ENCODE measurements around the gene LUC7L.
"Not testable (repeated sequence)": the region's sequence is repeated elsewhere in the genome, so short reads cannot be mapped to it uniquely, and the experiment has no call there.

LUC7L gene

GRCh38 chr16:178668-179015 lies 50.6 kb downstream of the LUC7L start:
- no peak for FAIRE-seq

GRCh38 chr16:177981-178667 lies 51.1 kb downstream of the LUC7L start:
- no peak for FAIRE-seq

DNA sequence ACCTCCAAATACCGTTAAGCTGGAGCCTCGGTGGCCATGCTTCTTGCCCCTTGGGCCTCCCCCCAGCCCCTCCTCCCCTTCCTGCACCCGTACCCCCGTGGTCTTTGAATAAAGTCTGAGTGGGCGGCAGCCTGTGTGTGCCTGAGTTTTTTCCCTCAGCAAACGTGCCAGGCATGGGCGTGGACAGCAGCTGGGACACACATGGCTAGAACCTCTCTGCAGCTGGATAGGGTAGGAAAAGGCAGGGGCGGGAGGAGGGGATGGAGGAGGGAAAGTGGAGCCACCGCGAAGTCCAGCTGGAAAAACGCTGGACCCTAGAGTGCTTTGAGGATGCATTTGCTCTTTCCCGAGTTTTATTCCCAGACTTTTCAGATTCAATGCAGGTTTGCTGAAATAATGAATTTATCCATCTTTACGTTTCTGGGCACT lies 51.8 kb downstream of the LUC7L start:
- no peak for FAIRE-seq

GRCh38 chr16:176477-177382 lies 52.5 kb downstream of the LUC7L start, which contains the start of gene HBA1:
HBA1 (plus strand) TSS chr16:176680; CDS start chr16:176717, 37 bp downstream.
- not testable (repeated sequence) for FAIRE-seq

DNA sequence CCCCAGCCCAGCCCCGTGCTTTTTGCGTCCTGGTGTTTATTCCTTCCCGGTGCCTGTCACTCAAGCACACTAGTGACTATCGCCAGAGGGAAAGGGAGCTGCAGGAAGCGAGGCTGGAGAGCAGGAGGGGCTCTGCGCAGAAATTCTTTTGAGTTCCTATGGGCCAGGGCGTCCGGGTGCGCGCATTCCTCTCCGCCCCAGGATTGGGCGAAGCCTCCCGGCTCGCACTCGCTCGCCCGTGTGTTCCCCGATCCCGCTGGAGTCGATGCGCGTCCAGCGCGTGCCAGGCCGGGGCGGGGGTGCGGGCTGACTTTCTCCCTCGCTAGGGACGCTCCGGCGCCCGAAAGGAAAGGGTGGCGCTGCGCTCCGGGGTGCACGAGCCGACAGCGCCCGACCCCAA lies 53.2 kb downstream of the LUC7L start:
- FAIRE-seq = not testable (repeated sequence)

DNA sequence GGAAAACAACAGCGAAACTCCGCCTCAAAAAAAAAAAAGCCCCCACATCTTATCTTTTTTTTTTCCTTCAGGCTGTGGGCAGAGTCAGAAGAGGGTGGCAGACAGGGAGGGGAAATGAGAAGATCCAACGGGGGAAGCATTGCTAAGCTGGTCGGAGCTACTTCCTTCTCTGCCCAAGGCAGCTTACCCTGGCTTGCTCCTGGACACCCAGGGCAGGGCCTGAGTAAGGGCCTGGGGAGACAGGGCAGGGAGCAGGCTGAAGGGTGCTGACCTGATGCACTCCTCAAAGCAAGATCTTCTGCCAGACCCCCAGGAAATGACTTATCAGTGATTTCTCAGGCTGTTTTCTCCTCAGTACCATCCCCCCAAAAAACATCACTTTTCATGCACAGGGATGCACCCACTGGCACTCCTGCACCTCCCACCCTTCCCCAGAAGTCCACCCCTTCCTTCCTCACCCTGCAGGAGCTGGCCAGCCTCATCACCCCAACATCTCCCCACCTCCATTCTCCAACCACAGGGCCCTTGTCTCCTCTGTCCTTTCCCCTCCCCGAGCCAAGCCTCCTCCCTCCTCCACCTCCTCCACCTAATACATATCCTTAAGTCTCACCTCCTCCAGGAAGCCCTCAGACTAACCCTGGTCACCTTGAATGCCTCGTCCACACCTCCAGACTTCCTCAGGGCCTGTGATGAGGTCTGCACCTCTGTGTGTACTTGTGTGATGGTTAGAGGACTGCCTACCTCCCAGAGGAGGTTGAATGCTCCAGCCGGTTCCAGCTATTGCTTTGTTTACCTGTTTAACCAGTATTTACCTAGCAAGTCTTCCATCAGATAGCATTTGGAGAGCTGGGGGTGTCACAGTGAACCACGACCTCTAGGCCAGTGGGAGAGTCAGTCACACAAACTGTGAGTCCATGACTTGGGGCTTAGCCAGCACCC lies 54.0 kb downstream of the LUC7L start:
- FAIRE-seq = no peak

DNA sequence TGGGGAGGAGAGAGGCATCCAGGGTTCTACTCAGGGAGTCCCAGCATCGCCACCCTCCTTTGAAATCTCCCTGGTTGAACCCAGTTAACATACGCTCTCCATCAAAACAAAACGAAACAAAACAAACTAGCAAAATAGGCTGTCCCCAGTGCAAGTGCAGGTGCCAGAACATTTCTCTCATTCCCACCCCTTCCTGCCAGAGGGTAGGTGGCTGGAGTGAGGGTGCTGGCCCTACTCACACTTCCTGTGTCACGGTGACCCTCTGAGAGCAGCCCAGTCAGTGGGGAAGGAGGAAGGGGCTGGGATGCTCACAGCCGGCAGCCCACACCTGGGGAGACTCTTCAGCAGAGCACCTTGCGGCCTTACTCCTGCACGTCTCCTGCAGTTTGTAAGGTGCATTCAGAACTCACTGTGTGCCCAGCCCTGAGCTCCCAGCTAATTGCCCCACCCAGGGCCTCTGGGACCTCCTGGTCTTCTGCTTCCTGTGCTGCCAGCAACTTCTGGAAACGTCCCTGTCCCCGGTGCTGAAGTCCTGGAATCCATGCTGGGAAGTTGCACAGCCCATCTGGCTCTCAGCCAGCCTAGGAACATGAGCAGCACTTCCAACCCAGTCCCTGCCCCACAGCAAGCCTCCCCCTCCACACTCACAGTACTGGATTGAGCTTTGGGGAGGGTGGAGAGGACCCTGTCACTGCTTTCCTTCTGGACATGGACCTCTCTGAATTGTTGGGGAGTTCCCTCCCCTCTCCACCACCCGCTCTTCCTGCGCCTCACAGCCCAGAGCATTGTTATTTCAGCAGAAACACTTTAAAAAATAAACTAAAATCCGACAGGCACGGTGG lies 55.1 kb downstream of the LUC7L start:
- FAIRE-seq = not testable (repeated sequence)

- not testable (repeated sequence) for FAIRE-seq
Observed at GRCh38 chr16:173211-173854, 55.9 kb downstream of the LUC7L start.

- not testable (repeated sequence) for FAIRE-seq
Observed at GRCh38 chr16:172374-172941, 56.8 kb downstream of the LUC7L start, which contains the start of gene HBA2. HBA2 (plus strand) TSS chr16:172876; CDS start chr16:172913, 37 bp downstream.

DNA sequence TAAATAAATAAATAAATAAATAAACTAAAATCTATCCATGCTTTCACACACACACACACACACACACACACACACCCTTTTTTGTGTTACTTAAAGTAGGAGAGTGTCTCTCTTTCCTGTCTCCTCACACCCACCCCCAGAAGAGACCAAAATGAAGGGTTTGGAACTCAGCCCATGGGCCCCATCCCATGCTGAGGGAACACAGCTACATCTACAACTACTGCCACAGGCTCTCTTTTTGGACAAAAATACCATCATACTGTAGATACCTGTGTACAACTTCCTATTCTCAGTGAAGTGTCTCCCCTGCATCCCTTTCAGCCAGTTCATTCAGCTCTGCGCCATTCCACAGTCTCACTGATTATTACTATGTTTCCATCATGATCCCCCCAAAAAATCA lies 58.5 kb downstream of the LUC7L start:
- no peak for FAIRE-seq

GRCh38 chr16:170088-170507 lies 59.2 kb downstream of the LUC7L start:
- not testable (repeated sequence) for FAIRE-seq

DNA sequence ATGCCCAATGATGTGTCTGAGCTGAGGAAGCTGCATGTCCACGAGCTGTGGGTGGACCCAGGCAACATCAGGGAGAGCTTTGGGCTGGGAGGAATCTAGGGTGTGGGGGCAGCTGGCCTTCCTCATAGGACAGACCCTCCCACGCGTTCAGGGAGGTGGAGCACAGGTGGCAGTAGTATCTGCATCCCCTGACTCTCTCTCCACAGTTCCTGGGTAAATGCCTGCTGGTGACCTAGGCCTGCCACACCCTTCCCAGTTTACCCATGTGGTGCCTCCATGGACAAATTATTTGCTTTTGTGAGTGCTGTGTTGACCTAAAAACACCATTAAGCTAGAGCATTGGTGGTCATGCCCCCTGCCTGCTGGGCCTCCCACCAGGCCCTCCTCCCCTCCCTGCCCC lies 60.2 kb downstream of the LUC7L start:
- no peak for FAIRE-seq

- no peak for FAIRE-seq
Observed at GRCh38 chr16:168424-168823, 60.8 kb downstream of the LUC7L start.

DNA sequence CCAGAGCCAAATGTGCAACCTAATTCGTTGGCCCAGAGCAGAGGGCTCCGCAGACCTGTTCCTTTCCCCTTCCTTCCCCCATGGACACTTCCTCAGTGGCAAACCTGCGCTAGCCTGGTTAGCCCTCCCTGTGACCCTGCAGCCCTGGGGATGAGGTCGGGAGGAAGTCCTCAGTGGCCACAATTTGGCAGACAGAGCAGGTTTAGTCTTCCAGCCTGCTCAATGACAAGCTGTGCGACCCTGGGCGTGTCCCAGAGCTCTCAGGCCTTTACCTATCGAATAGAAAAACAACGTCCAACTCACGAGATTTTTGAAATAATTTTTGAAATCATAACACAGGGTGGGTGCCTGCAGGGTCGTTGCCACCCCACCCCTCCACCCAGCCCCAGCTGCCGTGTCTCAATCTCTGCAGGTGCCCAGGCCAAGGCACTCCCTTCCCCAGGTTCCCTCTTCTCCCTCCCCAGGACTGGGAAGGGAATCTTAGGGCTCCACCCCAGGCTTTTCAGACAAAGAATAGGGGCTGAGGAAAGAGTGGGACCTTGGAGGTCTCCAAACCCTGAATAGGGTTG lies 62.0 kb downstream of the LUC7L start:
- no peak for FAIRE-seq

- no peak for FAIRE-seq
Observed at GRCh38 chr16:166375-167121, 62.7 kb downstream of the LUC7L start.

DNA sequence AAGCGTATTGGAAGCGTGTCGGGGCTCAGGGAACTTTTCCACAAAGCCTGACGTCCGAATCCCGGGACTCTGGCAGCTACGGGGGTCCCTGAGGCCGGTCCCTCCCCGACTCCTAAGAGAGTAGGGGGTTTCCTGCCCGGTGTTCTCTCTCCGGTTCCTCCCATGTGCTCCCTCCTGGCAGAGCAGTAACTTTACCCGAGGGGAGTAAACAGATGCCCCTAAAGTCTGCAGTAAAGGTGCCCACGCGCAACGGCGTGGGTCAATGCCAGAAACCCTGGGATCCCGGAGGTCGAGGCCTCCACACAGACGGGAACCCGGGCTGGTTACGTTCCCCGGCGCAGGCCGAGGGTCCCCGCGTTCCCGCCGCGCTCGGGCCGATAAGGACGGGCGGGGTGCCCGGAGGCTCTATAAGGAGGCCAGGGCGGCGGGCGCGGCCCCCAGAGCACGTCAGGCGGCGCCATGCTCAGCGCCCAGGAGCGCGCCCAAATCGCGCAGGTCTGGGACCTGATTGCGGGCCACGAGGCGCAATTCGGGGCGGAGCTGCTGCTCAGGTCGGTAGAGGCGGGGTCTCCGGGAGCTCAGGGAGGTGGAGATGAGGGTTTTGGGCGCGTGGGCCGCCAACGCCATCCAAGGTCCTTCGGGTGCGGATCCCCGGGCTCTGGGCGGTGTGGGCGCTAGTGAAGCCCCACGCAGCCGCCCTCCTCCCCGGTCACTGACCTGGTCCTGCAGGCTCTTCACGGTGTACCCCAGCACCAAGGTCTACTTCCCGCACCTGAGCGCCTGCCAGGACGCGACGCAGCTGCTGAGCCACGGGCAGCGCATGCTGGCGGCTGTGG lies 63.5 kb downstream of the LUC7L start, which contains the start of gene HBM:
TSS of gene HBM (plus strand) at position 440 of the 836 bp plus-strand sequence. CDS start at position 460, 20 bp downstream.
- no peak for FAIRE-seq

DNA sequence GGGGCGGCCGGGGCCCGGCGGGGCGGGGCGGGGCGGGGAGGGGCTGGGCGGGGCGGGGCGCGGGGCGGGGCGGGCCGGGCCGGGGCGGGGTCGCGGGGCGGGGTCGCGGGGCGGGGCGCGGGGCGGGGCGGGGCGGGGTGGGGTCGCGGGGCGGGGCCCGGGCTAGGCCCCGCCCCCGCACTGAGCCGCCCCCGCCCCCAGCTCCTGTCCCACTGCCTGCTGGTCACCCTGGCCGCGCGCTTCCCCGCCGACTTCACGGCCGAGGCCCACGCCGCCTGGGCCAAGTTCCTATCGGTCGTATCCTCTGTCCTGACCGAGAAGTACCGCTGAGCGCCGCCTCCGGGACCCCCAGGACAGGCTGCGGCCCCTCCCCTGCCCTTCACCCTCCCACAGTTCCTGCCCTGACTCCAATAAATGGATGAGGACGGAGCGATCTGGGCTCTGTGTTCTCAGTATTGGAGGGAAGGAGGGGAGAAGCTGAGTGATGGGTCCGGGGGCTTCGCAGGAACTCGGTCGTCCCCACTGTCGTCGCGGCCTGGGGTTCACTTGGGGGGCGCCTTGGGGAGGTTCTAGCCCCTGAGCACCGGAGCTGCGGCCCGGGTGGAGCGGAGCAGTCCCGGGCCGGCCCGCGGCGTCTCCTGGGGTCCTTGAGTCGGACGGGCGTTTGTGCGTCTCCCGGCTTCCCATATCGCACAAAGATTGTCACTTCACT lies 64.3 kb downstream of the LUC7L start:
- FAIRE-seq = no peak
